HG02678 (cell line): Measurements from ENCODE around the gene ZBTB20.

Experiments
- ATAC-seq: cut with Tn5 transposase; IDR thresholded peaks from one replicate; pipeline ENCODE4 v1.9.1; 2021; ENCODE audit warnings: mild to moderate bottlenecking, moderate library complexity; ENCODE audit not compliant: unreplicated experiment

Gene ZBTB20

GRCh38 chr3:114363554-114364202, 783.4 kb downstream of the ZBTB20 start:
- no peak for ATAC-seq

DNA sequence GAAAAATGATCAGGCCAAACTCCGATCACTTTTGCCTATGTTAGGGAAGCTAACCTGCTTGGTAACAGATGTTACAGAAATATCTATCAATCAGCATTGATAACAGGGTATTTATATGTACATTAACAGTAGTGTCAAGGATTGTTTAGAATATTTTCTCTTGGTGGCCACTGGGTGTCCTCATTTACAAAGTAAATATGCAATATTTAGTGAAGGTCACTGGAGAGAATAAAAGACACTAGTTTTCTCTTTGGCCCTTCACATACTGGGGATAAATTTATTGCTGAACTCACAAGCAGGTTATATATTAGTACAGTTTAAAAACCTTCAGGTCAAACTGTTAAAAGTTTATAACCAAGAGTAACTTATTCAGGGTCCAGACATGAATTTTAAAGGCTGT, 784.3 kb downstream of the ZBTB20 start:
- ATAC-seq: no peak

DNA sequence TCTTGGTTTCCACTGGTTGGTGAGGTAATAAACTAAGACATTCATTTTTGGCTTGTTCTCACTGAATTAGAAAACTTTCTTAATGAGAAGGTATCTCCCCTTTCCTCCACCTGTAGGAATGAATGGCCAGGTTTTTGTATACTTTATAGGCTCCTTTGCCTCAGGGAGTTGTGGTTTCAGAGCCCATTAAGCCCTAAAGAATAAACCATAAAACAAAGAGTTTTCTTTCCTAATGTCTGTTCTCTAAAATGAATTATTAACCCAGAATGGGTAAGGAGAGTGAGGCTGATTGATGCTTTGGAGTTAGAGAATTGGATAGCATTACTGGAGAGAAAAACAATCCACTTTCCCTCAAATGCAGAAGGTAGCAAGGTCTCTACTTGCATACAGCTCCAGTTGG, 785.7 kb downstream of the ZBTB20 start:
- no peak for ATAC-seq

DNA sequence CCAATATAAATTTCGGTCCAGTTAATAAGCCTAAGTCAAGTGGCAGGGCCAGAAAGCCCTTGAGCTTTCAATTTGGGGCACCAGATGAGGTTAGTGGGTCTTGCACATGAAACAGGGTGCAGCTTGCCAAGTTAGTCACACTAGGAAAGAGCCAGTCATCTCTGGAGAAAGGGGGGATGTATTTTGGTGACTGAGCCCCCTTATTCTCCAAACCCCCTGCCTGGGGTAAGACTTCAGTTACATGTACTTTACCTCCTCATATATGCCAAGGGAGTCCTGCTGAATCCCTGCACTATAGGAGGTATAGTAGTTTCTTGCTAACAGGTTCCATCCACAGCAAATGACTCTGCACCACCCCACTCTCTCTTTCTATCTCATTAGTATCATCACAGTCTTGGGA, 790.6 kb downstream of the ZBTB20 start:
- no peak for ATAC-seq

GRCh38 chr3:114356066-114356465, 791.0 kb downstream of the ZBTB20 start:
- no peak for ATAC-seq

DNA sequence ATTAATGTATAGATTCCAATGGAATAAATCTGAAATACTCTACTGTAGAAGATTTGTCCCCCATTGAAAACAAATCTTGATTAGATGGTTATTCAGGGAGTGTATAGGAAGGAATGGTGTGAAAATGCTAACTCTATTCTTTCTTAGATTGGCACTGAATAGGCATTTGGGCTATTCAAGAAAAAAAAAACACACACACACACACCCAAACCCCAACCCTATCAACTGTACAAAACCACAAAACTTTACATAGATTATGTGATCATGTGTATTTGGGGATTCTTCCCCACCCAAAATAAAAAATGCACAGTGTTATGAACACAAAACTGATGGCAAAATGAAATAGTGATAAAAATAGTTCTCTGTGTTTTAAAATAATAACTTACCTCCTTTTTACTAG, 791.4 kb downstream of the ZBTB20 start:
- no peak for ATAC-seq

DNA sequence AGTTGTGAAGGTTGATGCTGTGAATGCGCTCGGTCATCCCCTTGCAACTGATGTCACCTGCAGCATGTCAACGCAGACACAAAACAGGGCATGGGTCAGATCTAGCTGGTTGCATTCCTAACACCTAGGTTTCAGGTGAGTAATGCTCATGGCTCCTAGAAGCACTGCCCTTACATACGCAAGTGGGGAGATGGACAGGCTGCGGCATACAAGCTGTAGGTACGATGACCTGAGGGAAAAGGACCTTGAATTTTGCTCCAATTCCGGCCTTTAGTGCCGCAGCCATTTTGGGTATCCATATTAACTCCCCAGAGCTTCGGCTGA, 795.3 kb downstream of the ZBTB20 start:
- no peak for ATAC-seq

- ATAC-seq: no peak
These were observed 795.8 kb downstream of the ZBTB20 start for GRCh38 chr3:114351123-114351821.

GRCh38 chr3:114350690-114351089, 796.4 kb downstream of the ZBTB20 start:
- ATAC-seq: no peak

DNA sequence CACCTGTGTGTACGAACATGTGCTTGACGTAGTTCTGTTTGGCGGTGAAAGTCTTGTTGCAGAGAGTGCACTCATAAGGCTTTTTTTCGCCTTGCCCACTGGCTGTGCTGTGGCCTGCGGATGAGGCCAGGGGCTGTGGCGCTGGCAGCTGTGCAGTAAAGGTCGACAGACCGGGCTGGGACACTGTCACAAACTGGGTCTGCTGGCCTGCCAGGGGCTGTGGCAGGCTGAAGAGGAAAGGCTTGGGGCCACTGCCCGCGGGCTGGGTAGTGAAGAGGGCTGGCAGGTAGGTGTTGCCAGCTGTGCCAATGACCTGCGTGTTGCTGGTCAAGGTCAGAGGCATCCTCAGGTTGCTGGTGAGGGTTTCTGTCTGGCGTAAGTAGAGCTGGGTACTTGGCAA, 796.8 kb downstream of the ZBTB20 start:
- no peak for ATAC-seq

DNA sequence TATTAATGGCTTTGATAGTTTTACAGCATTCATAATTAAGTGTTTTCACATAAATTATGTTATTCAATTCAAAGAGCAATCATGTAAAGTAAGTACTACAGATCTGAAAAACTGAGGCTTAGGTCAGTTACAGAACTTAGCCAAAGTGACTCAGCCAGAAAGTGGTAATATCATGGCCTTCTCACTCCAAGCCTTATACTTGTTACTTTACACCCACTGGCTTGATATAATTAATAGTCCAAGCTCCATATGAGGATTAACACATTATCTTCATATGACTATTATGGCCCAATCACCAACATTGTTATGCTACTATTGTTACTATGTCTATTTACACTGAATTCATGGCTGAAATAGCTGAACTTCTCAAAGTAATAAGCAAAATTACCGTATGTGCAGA, 802.6 kb downstream of the ZBTB20 start:
- no peak for ATAC-seq

GRCh38 chr3:114338651-114339357, 808.3 kb downstream of the ZBTB20 start:
- no peak for ATAC-seq

- ATAC-seq: no peak
These were observed 810.2 kb downstream of the ZBTB20 start for GRCh38 chr3:114336857-114337256.

GRCh38 chr3:114336122-114336697, 810.9 kb downstream of the ZBTB20 start:
- ATAC-seq: no peak

- no peak for ATAC-seq
These were observed 813.2 kb downstream of the ZBTB20 start for GRCh38 chr3:114333923-114334240.

- ATAC-seq: no peak
These were observed 813.7 kb downstream of the ZBTB20 start for GRCh38 chr3:114333180-114333922.

DNA sequence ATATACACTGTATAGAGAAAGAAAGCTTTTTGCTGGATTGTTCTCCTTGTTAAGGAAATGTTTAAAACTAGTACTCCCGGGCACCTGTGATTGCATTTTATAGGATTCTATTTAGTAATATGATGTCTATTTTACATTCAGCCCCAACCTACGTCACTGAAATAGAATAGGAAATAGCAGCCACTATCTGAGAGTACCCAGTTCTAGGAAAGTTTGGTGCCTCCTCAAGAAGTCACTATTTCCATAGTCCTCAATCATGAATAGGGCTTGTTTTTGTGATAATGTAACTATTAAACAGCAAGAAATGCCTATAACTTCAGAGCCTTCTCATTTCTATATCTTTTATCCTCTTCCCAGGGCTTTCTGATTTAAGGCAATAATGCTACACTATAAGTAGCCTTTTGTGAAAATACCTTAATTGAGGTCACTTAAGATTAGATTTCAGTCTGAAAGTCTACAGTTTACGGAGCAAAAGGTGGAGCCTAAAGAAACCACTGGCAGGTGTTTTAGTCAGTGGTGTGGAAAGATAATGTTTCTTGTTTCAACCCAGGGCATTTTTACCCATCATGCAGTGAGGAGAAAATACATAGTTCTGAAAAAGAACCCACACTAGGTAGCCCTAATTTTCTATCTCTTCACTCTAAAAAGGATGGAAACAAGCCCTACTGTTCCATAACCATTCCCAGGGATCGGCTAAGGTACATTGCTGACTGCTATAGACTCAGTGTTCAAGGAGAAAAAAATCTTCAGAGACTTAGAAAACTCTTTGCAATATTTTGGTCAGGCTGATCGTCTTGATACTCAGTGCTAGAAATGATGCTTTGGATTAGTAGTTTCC, 814.5 kb downstream of the ZBTB20 start:
- ATAC-seq: peak; percentile 72

DNA sequence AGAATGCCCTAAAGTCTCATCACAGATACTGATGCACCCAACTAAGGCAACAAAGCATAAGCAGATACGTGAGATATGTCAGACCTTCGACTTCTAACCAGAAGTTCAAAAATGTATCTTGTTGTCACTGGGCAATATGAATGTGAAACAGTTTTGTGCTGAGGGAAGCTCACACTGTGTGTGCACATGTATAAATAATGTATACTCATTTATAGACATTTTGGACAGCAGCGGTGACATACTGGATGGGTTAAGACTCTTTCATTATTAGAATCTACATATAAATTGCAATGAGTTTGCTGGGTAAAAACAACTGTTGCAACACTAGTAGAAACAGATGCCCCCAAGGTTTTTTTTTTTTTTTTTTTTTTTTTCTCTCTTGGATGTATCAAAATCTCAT, 815.4 kb downstream of the ZBTB20 start:
- ATAC-seq: no peak

DNA sequence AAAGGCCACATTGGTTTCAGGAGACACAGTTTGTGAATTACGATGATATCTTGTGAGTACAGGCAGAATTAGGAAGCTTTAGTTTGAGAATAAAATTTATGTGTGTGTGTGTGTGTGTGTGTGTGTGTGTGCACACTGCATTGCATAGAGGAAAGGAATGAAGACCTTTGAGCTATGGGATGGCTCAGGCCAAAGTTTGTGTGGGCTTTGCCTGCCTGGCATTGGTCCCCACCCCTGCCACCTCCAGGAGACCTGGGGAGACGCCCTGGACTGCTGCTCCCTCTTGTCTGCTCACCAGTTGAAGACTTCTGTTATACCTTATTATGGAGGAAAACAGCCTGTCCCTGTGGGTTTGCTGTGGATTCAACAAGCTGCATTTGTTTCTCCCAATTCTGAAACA, 816.1 kb downstream of the ZBTB20 start:
- ATAC-seq: no peak

GRCh38 chr3:114329823-114330222, 817.3 kb downstream of the ZBTB20 start:
- no peak for ATAC-seq

DNA sequence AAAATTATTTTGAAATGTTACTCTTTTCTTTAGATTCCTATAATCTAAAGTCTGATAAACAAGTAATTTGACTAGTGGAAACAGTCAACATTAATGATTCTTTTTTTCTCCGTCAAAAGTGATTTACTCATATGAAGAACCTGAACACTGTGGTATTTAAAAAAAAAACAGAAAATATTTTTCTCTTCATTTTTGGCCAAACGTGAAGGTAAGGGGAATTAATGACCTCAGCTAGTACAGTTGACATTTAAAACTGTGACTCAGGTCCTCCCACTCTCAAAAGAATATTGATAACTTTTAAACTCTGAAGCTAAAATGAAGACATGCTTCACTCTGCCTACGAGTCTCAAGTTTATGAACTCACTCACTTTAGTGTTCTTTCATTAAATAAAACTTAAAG, 818.7 kb downstream of the ZBTB20 start:
- no peak for ATAC-seq
